Lung (tissue), 12 donors: Measurements from ENCODE around the gene IGSF3. TPM values are rescaled to one million over a fixed set of nuclear protein-coding genes. Genes with fewer than 3 reads are reported as not detected.

Source experiments
- ATAC-seq: fragments of 200-7000 bp; cut with Tn5 transposase; one replicate; pipeline ENCODE4 v1.9.1; 2020; ENCODE audit warnings: moderate number of reproducible peaks; ENCODE audit not compliant: insufficient read depth, low FRiP score
- DNase-seq, 3 donors: peaks; one replicate each; pipeline ENCODE4 v3.0.0-alpha.2; 2013 to 2017
- H3K27ac ChIP-seq, 2 donors: one replicate each; pipeline ENCODE4 v1.5.1; 2013; ENCODE audit warnings: mild to moderate bottlenecking in 2 of 2, moderate library complexity in 2 of 2, control low read depth in 1 of 2, inconsistent platforms in 1 of 2, low read depth in 1 of 2, low read length in 1 of 2
- H3K27me3 ChIP-seq, 3 donors: one replicate each; pipeline ENCODE4 v1.5.1; 2013; ENCODE audit warnings: low read length in 2 of 3; ENCODE audit not compliant: control insufficient read depth in 3 of 3, insufficient read depth in 3 of 3
- H3K36me3 ChIP-seq, 4 donors: one replicate each; pipeline ENCODE4 v1.5.1; 2013; ENCODE audit warnings: low read length in 4 of 4, mild to moderate bottlenecking in 1 of 4, moderate library complexity in 1 of 4; ENCODE audit not compliant: control insufficient read depth in 4 of 4, insufficient read depth in 4 of 4
- H3K4me1 ChIP-seq, 5 donors: one replicate each; pipeline ENCODE4 v1.5.1; 2013; ENCODE audit warnings: low read length in 5 of 5, mild to moderate bottlenecking in 2 of 5, moderate library complexity in 1 of 5; ENCODE audit not compliant: control insufficient read depth in 5 of 5, insufficient read depth in 5 of 5
- H3K4me3 ChIP-seq: one replicate; pipeline ENCODE4 v1.5.1; 2013; ENCODE audit warnings: mild to moderate bottlenecking, control low read depth, moderate library complexity
- H3K9ac ChIP-seq, 2 donors: one replicate each; pipeline ENCODE4 v1.5.1; 2013; ENCODE audit warnings: low read length in 2 of 2, control low read depth in 1 of 2; ENCODE audit not compliant: insufficient read depth in 1 of 2
- H3K9me3 ChIP-seq, 4 donors: one replicate each; pipeline ENCODE4 v1.5.1; 2013; ENCODE audit warnings: low read length in 3 of 4, mild to moderate bottlenecking in 1 of 4, moderate library complexity in 1 of 4; ENCODE audit not compliant: control insufficient read depth in 4 of 4, insufficient read depth in 3 of 4
- CTCF ChIP-seq: IDR thresholded peaks from 2 replicates; pipeline ENCODE4 v1.5.1; 2012; ENCODE audit warnings: mild to moderate bottlenecking; ENCODE audit errors: control extremely low read depth, extremely low read depth
- WGBS, 2 donors: extraction: QIAGEN DNeasy Blood & Tissue Kit; methylation state at CpG; one replicate each; pipeline ENCODE4 v1.1.7; 2013; 5-methylcytosine and 5-hydroxymethylcytosine counted together
- polyA plus RNA-seq, 2 donors: library from polyadenylated mRNA; stranded (reverse); fragments of 200-250 nt; gene quantifications; one replicate each; pipeline ENCODE4 v1.2.1, GENCODE V29; 2013
- total RNA-seq, 2 donors: library from RNA; depleted of rRNA in 1 of 2; stranded (reverse); fragments of >200 nt in 1 of 2; gene quantifications; one replicate each; pipeline ENCODE4 v1.2.1, GENCODE V29; 2014 to 2021
- donor health status: control.
- donor health status: control.
- donor health status: Bipolar disorder and iron deficiency.
- donor health status: healthy.
- donor health status: DM: yes; HTN: yes; CAD: no.

Gene IGSF3
- total and polyA plus RNA-seq, 4 donors, result 6.3 to 48.5 (median 13.3) TPM

- H3K4me3 ChIP-seq, result no peak overlapping the region
- H3K27me3 ChIP-seq, result no peaks in the 10 kb centered on the region
- no peak for TF ChIP-seq CTCF
- DNase-seq (no peak), ATAC-seq (no peak)
- H3K9me3 ChIP-seq, result no peaks in the 10 kb centered on the region
- WGBS, 2 donors, result 52 to 67% methylated on average over 5 of the region's 5 CpGs
- H3K27ac ChIP-seq, result no peak overlapping the region
- H3K4me1 ChIP-seq, result peaks cover 0 to 10% (median 0%) of the 10 kb centered on the region in 5 donors
- no peaks in the 10 kb centered on the region for H3K36me3 ChIP-seq
- H3K9ac ChIP-seq, result no peak overlapping the region
These were observed 6.5 kb upstream of the IGSF3 start for GRCh38 chr1:116674011-116674531.

- H3K27me3 ChIP-seq, result no peaks in the 10 kb centered on the region
- H3K4me1 ChIP-seq, result peaks cover 0 to 11% (median 2%) of the 10 kb centered on the region in 5 donors
- no peaks in the 10 kb centered on the region for H3K9me3 ChIP-seq
- no peak overlapping the region for H3K27ac ChIP-seq
- no peaks in the 10 kb centered on the region for H3K36me3 ChIP-seq
- H3K4me3 ChIP-seq, result no peak overlapping the region
- no peak for TF ChIP-seq CTCF
- no peak for DNase-seq
- no peak for ATAC-seq
- no peak overlapping the region for H3K9ac ChIP-seq
- 77 to 86% methylated on average over 2 of the region's 2 CpGs for WGBS, 2 donors
These were observed 4.4 kb upstream of the IGSF3 start for GRCh38 chr1:116671912-116672311.

GRCh38 chr1:116671072-116671760 is 3.7 kb upstream of the IGSF3 start:
- WGBS, 2 donors, result 70 to 80% methylated on average over 7 of the region's 7 CpGs
- DNase-seq, result no peak
- no peak overlapping the region for H3K4me3 ChIP-seq
- H3K27me3 ChIP-seq, result no peaks in the 10 kb centered on the region
- peaks cover 0 to 18% (median 2%) of the 10 kb centered on the region in 5 donors for H3K4me1 ChIP-seq
- no peaks in the 10 kb centered on the region for H3K9me3 ChIP-seq
- H3K9ac ChIP-seq, result no peak overlapping the region
- no peak for TF ChIP-seq CTCF
- no peaks in the 10 kb centered on the region for H3K36me3 ChIP-seq
- H3K27ac ChIP-seq, result no peak overlapping the region
- ATAC-seq, result no peak
